ENCODE measurements around the gene PTOV1.

PTOV1 gene

DNA sequence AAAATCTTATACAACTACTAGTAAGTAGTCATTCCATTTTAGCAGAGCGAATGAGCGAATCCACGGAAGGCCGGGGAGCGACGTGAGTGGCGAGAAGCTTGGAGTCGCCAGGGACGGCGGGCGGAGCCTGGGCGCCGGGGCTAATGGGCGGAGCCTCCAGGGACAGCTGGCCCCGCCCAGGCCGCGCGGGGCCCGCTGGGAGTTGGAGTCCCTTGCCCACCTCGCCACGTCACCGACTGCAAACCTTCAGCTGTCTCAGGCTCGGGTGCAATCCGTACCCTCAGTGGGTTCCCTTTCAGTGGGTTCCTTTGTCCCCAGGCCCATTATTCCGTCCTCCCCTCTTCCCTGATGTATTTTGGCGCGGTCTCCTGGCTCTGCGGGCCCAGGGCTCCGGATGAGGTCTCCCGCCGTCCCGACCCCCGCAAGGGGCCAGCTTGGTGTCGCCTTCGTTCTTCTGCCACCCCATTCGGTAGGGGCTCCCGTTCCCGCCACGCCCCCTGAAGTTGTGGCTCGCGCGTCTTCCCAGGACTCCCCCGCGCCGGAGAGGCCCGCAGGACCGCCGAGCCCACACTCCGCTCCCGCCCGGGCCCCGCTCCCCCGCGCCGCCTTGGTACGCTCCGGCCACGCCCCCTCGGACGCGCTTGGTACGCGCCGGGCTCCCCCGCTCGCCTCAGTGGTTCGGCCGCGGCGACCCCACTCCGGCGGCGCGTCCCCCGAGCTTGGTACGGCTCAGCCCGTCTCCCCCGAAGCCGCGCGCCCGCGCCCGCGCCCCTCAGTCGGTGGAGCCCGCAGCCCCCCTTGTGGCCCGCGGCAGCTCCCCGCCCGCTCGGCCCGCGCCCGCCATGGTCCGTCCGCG, at the start of gene PTOV1:
PTOV1 (plus strand) TSS at position 673 of the 856 bp plus-strand sequence.
- peak; percentile 90 to 91 for DNase-seq

DNA sequence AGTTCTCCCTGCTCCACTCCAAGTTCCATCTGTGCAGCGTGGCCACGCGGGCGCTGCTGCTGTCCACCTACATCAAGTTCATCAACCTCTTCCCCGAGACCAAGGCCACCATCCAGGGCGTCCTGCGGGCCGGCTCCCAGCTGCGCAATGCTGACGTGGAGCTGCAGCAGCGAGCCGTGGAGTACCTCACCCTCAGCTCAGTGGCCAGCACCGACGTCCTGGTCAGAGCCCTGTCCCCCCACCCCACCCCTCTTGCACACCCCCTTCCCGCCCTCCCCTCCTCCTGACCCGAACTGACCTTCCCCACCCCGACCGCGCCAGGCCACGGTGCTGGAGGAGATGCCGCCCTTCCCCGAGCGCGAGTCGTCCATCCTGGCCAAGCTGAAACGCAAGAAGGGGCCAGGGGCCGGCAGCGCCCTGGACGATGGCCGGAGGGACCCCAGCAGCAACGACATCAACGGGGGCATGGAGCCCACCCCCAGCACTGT, 49.5 kb upstream of the PTOV1 start:
- DNase-seq = no peak

DNA sequence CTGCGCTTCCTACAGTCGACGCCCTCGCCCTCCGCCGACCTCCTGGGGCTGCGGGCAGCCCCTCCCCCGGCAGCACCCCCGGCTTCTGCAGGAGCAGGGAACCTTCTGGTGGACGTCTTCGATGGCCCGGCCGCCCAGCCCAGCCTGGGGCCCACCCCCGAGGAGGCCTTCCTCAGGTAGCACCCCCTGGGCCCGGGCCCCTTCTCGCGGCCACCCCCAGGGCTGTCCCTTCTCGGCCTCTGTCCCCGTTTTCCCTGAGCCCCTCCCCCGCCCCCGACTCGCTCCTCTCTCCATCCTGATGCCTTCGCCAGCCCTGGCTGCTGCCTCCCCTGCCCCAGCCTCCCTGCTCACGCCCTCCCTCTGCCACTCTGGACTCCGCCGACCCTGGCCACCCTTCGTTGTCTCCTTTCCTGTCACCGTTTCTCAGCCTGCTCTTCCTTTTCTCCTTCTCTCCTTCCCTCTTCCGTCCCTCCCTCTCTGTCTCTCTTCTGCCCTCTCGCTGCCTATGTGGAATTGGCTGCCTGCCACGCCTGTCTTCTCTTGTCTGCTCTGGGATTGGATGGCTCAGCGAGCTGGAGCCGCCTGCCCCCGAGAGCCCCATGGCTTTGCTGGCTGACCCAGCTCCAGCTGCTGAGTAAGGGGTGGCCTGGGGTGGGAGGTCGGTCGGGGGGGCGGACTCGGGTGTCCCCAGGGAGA, 48.8 kb upstream of the PTOV1 start:
- no peak for DNase-seq

DNA sequence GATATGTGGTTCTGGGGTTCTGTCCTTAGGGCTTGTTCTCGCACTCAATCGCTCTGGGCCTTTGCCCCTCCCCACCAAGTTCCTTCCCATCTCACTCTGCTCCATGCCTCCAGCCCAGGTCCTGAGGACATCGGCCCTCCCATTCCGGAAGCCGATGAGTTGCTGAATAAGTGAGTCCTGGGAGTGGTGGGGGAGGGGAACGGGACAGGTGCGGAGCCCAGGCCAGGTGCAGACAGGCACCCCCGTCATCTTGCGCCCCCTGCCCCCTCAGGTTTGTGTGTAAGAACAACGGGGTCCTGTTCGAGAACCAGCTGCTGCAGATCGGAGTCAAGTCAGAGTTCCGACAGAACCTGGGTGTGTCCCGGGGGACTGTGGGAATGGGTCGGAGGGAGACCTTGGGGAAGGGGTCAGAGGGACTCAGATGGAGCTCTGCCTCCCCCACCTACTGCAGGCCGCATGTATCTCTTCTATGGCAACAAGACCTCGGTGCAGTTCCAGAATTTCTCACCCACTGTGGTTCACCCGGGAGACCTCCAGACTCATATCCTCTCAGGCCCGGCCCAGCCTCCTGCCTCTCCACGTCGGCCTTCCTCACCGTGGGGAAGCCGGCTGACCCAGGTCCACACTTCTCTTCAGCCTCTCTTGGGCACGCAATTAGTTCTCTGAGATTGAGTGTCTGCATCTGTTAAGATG, 48.0 kb upstream of the PTOV1 start:
- DNase-seq = no peak

DNA sequence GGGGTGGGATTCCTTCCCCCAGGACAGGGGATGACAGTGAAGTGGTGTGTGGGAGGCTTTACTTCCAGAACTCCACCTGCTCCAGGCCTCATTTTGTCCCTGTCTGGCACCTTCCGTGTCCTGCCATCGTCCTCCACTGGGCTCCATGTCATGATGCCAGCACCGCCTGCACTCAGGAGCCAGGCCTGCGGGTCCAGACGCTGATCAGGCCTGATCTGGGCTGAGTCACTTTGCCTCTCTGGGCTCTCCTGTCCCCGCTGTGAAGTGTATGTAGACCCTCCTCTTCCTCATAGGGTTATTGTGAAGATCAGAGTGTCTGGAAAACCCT, 47.5 kb upstream of the PTOV1 start:
- no peak for DNase-seq

DNA sequence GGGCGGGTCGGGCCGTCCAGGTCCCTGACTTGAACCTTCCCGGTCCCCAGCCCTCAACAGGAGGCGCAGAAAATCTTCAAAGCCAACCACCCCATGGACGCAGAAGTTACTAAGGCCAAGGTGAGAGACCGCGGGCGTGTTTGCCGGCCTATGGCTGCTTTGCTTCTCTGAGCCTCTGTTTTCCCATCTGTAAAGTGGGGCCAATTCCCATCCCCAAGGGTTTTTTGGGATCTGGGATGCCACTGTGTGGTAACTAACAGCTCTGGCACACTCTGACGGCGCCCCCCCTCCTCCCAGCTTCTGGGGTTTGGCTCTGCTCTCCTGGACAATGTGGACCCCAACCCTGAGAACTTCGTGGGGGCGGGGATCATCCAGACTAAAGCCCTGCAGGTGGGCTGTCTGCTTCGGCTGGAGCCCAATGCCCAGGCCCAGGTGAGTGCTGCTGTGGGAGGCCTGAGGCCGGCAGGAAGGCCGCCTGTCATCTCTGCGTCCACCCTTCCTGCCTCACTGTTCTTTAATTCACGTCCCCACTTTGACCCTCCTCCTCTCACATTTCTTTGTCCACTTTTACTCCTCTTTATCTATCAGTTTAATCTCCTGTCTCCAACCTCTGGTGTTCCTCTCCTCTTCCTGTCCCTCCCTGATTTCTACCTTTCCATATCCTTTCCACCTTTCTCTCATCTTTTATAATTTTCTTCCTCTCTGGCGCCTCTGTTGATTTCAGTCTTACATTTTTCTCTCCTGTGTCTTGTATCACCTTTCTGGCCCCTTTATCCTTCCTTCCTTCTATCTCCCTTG, 44.9 kb upstream of the PTOV1 start:
- DNase-seq = no peak

DNA sequence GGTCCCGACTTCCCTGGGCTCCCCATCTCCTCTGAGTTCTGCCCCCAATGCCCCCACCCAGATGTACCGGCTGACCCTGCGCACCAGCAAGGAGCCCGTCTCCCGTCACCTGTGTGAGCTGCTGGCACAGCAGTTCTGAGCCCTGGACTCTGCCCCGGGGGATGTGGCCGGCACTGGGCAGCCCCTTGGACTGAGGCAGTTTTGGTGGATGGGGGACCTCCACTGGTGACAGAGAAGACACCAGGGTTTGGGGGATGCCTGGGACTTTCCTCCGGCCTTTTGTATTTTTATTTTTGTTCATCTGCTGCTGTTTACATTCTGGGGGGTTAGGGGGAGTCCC, 44.4 kb upstream of the PTOV1 start:
- no peak for DNase-seq

DNA sequence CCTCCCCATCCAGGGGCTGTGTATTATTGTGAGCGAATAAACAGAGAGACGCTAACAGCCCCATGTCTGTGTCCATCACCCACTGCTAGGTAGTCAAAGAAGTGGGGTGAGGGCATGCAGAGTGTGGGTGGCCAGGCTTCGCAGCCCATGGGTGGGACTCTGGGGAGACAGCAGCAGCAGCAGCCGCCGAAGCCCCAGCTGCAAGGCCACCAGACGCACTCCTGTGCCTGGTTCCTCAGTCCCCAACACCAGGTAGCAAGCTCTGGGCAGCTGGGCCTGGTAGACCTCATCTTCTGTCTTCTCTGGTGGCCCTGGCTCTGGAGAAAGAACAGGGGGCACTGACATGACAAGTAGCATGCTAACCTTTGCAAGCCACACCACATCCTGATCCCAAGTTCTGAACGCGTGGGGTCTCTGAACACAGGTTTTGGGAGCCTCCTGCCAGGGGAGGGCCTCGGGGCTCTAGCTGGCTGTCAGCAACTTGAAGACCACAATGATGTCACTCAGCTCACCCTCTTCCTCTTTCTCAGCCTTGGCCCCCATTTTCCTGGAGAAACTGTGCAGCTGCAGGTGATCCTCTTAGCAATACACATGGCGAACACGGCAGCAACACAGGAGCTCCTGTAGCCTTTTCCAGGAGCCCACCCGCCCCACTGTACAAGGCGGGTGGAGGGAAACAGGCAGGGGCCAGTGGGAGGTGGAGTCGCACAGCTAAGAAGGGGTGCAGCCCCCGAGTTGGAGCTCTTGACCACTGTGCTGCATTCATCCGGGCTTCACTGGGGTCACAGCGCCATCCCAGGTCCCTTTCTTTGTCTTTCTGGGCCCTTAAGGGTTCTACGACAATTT, 43.7 kb upstream of the PTOV1 start:
- peak in 1 of 2 donors; percentile 47 for DNase-seq

DNA sequence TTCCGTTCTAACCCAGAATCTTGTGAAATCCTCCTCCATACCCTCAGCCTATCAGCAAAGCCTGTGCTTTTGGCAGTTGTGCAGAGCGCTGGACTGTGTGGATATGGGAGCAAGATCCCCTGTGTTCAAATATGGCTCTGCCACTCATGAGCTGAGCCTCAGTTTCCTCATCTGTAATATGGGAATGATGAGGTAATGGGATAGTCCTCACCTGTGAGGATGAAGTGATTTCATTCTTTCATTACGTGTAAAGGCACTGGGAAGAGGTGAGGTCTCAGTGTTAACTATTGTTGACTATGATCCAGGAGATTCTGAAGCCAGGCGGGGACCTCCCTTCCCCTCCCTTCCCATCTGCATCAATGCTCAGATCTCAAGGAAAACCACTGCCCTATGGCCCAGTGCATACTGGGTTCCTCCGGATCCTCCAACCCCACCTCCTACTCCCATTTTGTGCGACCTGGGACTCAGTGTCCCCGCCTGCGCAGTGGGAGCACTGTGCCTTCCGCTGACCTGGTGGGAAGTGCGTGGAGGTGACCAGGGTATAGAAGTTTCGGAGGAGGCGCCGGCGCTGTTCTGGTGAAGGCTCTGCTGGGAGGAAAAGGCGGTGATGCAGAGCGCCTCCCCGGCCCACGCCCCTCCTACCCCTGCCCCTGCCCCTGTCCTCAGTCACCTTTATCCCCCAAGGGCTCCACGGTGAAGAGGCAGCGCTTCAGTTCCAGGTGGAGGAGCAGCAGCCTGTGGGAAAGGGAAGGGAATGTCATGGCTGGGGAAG, 42.9 kb upstream of the PTOV1 start:
- DNase-seq = no peak

DNA sequence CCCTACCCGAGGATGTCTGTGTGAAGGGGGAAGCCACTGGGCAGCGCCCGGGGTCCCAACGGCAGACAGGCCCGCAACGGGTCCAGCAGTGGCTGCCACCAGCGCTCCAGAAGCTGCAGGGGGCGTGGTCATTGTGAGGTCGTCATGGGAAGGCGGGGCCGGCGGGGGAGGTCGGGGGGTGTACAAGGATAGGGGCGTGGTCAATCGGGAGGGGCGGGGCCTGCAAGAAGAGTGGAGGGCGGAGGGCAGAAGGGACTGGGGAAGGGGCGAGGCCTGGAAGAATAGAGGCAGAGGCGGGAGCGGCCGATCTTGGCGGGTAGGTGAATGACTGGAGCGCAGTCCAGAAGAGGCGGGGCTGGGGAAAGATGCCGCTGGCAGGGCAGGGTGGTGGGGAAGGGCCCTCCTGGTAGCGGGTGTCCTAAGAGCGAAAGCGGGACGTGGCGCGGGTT, 42.2 kb upstream of the PTOV1 start:
- peak; percentile 89 to 91 for DNase-seq

DNA sequence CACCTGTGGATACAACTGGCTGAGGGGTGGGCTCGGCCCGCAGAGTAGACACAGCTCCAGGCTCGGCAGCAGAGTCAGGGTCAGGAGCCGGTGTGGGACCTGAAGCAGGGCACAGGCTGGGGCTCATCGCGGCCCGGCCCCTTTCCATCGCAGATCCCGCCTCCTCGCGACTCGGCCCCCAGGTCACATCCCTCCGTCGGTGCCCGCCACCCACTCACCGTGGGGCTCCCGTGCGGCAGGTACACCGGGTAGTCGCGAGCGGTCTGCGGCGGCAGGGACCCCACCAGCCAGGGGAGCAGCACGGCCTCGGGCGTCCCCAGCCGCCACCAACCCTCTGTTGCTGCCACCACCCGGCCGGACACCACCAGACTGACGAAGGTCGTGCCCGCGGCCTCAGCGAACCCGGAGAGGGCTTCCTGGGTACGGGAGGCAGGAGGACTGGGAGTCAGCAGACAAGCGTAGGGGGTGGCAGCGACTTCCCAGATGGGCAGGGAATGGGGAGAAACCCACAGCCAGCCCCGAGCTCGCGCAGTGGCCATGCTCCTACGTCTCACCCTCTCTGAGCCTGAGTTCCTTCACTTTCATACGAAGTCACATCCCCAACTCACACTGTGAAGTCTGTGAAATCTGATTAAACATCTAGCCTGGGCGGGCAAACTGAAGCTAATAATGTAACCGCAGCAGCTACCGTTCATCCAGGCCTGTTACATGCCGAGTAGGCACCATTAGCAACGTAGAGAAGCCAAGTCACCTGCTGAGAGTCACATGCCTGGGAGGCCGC, 41.6 kb upstream of the PTOV1 start:
- DNase-seq = peak; percentile 64 to 67

DNA sequence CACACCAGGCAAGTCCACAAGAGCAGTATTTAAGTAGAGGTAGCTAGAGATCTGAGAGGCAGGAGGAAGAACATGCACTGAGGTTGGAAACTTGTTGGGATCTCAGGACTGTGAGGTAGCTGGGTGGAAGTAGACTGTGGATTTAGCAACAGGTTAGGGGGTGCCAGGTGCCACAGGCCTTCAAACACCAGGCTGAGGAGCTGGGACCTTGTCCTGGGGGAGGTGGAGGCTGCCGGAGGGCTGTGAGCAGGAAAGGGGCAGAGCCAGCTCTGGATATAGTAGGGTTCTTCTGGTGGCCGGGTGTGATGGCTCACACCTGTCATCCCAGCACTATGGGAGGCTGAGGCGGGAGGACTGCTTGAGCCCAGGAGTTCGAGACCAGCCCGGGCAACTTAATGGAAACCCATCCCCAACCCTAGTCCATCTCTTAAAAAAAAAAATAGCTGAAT, 41.0 kb upstream of the PTOV1 start:
- DNase-seq = no peak

DNA sequence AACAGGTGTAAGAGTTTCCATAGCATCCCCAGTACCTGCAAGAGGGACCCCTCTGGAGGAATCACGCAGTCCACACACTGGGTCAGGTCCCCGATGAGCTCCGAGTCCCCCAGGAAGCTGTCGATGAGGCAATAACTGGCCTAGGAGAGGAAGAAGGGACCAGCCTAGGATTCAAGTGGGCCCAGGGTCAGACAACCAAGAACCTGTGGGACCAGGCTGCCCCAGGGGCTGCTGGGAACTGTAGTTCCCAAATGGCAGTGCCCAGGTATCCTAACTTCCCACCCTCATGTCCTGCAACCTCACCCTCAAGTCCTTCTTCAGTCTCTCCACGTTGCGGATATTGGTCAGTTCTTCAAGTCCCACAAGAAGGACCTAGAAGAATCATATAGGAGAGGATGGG, 39.6 kb upstream of the PTOV1 start:
- DNase-seq = no peak

DNA sequence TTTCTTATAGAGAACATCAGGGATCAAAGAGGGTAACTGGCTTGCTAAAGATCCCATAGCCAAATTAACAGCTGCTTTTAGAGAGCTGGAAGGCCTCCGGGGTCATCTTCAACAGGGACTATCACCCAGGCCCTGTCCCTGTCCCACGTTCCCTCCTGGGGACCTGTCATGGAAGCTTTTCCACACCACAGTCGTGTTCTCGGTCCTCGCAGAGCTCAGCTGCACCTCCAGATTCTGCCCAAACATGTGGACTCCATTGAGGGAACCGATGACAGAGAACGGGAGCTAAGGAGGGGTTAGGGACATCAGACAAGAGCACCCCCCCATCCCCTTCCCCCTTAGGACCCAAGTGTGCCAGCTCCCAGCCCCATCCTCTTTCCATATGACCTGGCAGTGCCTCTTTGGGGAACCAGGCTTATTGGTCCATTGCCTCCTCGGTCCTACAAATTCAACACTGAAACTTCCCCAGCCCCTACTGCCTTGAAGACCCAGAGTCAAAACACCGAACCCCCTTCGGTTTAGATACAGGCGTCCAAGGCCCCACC, 38.4 kb upstream of the PTOV1 start:
- DNase-seq = no peak

DNA sequence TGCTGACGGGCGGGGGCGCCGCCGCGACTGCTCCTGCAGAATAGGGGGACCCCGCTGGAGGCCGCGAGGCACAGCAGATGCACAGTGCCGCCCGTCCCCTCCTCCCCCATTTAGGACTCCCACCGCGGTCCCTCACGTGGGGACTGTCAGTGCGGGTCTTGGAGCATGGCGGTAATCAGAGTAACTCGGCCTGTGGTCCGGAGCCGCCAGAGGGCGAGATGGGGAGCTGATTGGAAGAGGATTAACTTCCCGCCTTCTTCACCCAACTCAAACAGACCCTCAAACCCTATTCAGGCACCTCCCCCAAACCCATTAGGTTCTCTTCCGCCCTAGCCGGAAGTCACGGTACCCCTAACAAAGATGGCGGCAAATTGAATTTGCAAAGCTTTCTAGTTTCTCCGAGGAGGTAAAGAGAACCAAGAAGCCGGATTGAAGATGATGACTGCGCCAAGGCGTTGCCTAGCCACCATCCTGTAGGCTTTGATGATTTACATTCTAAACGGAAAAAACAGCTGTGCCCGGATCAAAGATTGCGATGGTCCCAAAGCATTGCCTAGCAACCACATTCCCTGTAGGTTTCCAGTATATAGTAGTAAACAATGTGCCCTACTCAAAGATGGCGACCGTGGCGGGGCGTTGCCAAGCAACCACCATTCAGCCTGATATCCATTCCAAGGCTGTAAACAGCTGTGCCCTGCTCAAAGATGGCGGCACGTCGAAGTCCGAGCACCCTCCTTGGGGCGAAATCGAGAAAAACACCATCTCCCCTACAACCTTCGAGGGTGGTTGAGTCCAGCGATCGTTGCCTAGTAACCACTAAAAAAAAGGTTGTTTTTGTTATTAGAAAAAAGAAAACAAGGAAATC, 37.7 kb upstream of the PTOV1 start, which contains the start of gene FUZ:
FUZ (minus strand) TSS at position 296 of the 865 bp plus-strand sequence; CDS start at position 110, 186 bp downstream.
- DNase-seq = peak; percentile 98 to 99

DNA sequence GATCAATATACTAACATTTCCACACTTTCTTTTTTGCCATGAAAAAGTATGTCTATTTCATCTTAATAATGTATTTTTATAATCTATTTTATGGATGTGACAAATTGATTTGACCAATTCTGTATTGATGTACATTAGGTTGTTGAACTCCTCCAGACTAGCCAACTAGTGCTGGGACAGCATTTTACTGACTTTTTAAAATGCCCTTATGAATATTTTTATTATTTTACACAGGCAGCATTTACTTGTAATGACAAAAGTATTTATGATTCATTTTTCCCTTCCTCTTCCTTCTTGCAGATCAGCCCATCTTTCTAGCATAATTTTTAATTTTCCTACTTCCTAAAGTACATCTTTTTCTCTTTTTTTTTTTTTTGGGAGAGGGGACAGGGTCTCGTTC, 36.9 kb upstream of the PTOV1 start:
- DNase-seq = no peak

DNA sequence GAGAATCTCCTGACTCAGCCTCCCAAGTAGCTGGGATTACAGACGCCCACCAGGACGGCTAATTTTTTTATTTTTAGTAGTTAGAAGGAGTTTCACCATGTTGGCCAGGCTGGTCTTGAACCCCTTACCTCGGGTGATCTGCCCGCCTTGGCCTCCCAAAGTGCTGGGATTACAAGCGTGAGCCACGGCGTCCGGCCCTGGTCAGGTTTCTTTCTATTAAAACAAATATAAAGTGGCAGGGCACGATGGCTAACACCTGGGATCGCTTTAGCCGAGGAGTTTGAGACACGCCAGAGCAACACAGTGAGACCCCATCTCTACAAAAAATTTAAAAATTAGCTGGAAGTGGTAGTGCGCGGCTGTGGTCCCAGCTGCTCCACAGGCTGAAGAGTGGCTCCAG, 34.4 kb upstream of the PTOV1 start:
- DNase-seq = no peak

DNA sequence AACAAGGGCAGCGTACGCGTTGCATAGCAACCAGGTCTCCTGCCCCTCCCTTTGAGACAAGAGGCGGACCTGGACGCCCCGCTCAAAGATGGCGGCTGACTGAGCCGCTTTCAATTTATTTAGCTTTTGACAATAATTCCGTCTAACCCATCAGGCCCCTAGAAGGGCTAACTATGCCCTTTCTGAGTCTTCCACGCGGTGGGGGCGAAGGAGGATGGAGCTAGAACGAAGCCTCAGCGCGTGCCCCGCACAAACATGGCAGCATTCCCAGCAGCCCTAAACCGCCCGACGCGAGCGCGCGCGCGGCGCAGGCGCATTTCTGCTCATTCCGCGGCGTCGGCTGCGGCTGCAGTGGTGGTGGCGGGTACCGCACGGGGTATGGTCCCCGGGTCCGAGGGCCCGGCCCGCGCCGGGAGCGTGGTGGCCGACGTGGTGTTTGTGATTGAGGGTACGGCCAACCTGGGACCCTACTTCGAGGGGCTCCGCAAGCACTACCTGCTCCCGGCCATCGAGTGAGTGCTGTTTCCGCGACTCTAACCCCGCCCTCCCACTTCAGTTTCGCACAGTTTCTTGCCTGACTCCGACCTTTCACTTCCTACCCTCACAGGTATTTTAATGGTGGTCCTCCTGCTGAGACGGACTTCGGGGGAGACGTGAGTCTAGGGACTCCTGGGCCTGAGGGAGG, 32.9 kb upstream of the PTOV1 start, which contains the start of gene MED25:
MED25 (plus strand) TSS at position 326 of the 685 bp plus-strand sequence; CDS start at position 379, 53 bp downstream.
- DNase-seq = peak; percentile 90 to 91
